Measurements from ENCODE around the gene WNT3.
"Not testable (repeated sequence)": the region's sequence is repeated elsewhere in the genome, so short reads cannot be mapped to it uniquely, and the experiment has no call there.

The WNT3 gene

GRCh38 chr17:46853896-46854444 is 35.5 kb upstream of the WNT3 start:
- Histone ChIP-seq H3K9me3 (ENCODE audit: control insufficient read depth, insufficient read depth, low read length) (no peaks in the 10 kb centered on the region), H3K27ac (ENCODE audit: low read length) (no peak overlapping the region), H3K4me3 (ENCODE audit: low read length) (no peak overlapping the region), H3K4me1 (ENCODE audit: control insufficient read depth, insufficient read depth, low read length) (peaks cover 2% of the 10 kb centered on the region; the same call in 1 of the 2 replicates), H3K36me3 (ENCODE audit: control insufficient read depth, insufficient read depth, low read length) (no peaks in the 10 kb centered on the region), H3K27me3 (ENCODE audit: control insufficient read depth, insufficient read depth, low read length) (peaks cover 16% of the 10 kb centered on the region; the same call in 1 of the 2 replicates)
- WGBS (ENCODE audit: insufficient coverage, insufficient read length): no CpG with 5 or more reads among the region's 6 CpGs
- DNase-seq (ENCODE audit: low read depth, low spot score): no peak

GRCh38 chr17:46851029-46851741 is 32.7 kb upstream of the WNT3 start, which contains the start of gene WNT9B:
Gene WNT9B, plus strand, starts transcription at chr17:46851583. Its CDS starts 56 bp downstream, at chr17:46851639.
- Histone ChIP-seq H3K27me3 (ENCODE audit: control insufficient read depth, insufficient read depth, low read length) (peaks cover 16% of the 10 kb centered on the region; the same call in 1 of the 2 replicates), H3K9me3 (ENCODE audit: control insufficient read depth, insufficient read depth, low read length) (no peaks in the 10 kb centered on the region), H3K4me3 (ENCODE audit: low read length) (peak within 1 kb of the TSS; percentile 53; the same call in 1 of the 2 replicates), H3K4me1 (ENCODE audit: control insufficient read depth, insufficient read depth, low read length) (peaks cover 2% of the 10 kb centered on the region; the same call in 1 of the 2 replicates), H3K36me3 (ENCODE audit: control insufficient read depth, insufficient read depth, low read length) (no peaks in the 10 kb centered on the region), H3K27ac (ENCODE audit: low read length) (no peak within 1 kb of the TSS)
- no peak for DNase-seq (ENCODE audit: low read depth, low spot score)
- WGBS (ENCODE audit: insufficient coverage, insufficient read length): no CpG with 5 or more reads among the region's 75 CpGs

- WGBS (ENCODE audit: insufficient coverage, insufficient read length): no CpG with 5 or more reads among the region's 13 CpGs
- H3K36me3 ChIP-seq (ENCODE audit: control insufficient read depth, insufficient read depth, low read length): no peaks in the 10 kb centered on the region
- H3K27me3 ChIP-seq (ENCODE audit: control insufficient read depth, insufficient read depth, low read length): peaks cover 16% of the 10 kb centered on the region; the same call in 1 of the 2 replicates
- H3K4me3 ChIP-seq (ENCODE audit: low read length): peak overlapping the region; percentile 38; the same call in 1 of the 2 replicates
- H3K4me1 ChIP-seq (ENCODE audit: control insufficient read depth, insufficient read depth, low read length): peaks cover 2% of the 10 kb centered on the region; the same call in 1 of the 2 replicates
- H3K27ac ChIP-seq (ENCODE audit: low read length): no peak overlapping the region
- H3K9me3 ChIP-seq (ENCODE audit: control insufficient read depth, insufficient read depth, low read length): no peaks in the 10 kb centered on the region
- DNase-seq (ENCODE audit: low read depth, low spot score): no peak
Observed at GRCh38 chr17:46850688-46851028, 32.2 kb upstream of the WNT3 start.

GRCh38 chr17:46848534-46848933 is 30.0 kb upstream of the WNT3 start:
- Histone ChIP-seq H3K4me1 (ENCODE audit: control insufficient read depth, insufficient read depth, low read length) (no peaks in the 10 kb centered on the region; the same call in 1 of the 2 replicates), H3K9me3 (ENCODE audit: control insufficient read depth, insufficient read depth, low read length) (no peaks in the 10 kb centered on the region), H3K27me3 (ENCODE audit: control insufficient read depth, insufficient read depth, low read length) (peaks cover 16% of the 10 kb centered on the region; the same call in 1 of the 2 replicates), H3K36me3 (ENCODE audit: control insufficient read depth, insufficient read depth, low read length) (no peaks in the 10 kb centered on the region), H3K27ac (ENCODE audit: low read length) (no peak overlapping the region), H3K4me3 (ENCODE audit: low read length) (no peak overlapping the region)
- no CpG with 5 or more reads among the region's 6 CpGs for WGBS (ENCODE audit: insufficient coverage, insufficient read length)
- DNase-seq (ENCODE audit: low read depth, low spot score): no peak

- Histone ChIP-seq H3K36me3 (ENCODE audit: control insufficient read depth, insufficient read depth, low read length) (no peaks in the 10 kb centered on the region), H3K4me1 (ENCODE audit: control insufficient read depth, insufficient read depth, low read length) (no peaks in the 10 kb centered on the region; the same call in 1 of the 2 replicates), H3K27me3 (ENCODE audit: control insufficient read depth, insufficient read depth, low read length) (peaks cover 11% of the 10 kb centered on the region; the same call in 1 of the 2 replicates), H3K9me3 (ENCODE audit: control insufficient read depth, insufficient read depth, low read length) (no peaks in the 10 kb centered on the region; the same call in 1 of the 2 replicates), H3K27ac (ENCODE audit: low read length) (no peak overlapping the region), H3K4me3 (ENCODE audit: low read length) (no peak overlapping the region)
- no CpG with 5 or more reads among the region's 8 CpGs for WGBS (ENCODE audit: insufficient coverage, insufficient read length)
- no peak for DNase-seq (ENCODE audit: low read depth, low spot score)
Observed at GRCh38 chr17:46847204-46848191, 29.0 kb upstream of the WNT3 start.

- no peaks in the 10 kb centered on the region; the same call in 1 of the 2 replicates for H3K9me3 ChIP-seq (ENCODE audit: control insufficient read depth, insufficient read depth, low read length)
- H3K4me3 ChIP-seq (ENCODE audit: low read length): no peak overlapping the region
- DNase-seq (ENCODE audit: low read depth, low spot score): no peak
Observed at GRCh38 chr17:46842835-46843234, 24.3 kb upstream of the WNT3 start.

GRCh38 chr17:46841561-46842379 is 23.3 kb upstream of the WNT3 start:
- no CpG with 5 or more reads among the region's 43 CpGs for WGBS (ENCODE audit: insufficient coverage, insufficient read length)
- H3K4me1 ChIP-seq (ENCODE audit: control insufficient read depth, insufficient read depth, low read length): no peaks in the 10 kb centered on the region
- no peak for DNase-seq (ENCODE audit: low read depth, low spot score)
- peaks cover 4% of the 10 kb centered on the region; the same call in 1 of the 2 replicates for H3K27me3 ChIP-seq (ENCODE audit: control insufficient read depth, insufficient read depth, low read length)
- H3K36me3 ChIP-seq (ENCODE audit: control insufficient read depth, insufficient read depth, low read length): no peaks in the 10 kb centered on the region
- peak overlapping the region; percentile 1; the same call in 1 of the 2 replicates for H3K4me3 ChIP-seq (ENCODE audit: low read length)
- H3K9me3 ChIP-seq (ENCODE audit: control insufficient read depth, insufficient read depth, low read length): no peaks in the 10 kb centered on the region; the same call in 1 of the 2 replicates
- H3K27ac ChIP-seq (ENCODE audit: low read length): no peak overlapping the region

More at GRCh38 chr17:46842835-46843234, 24.3 kb upstream of the WNT3 start:
- Histone ChIP-seq H3K36me3 (ENCODE audit: control insufficient read depth, insufficient read depth, low read length) (no peaks in the 10 kb centered on the region), H3K27ac (ENCODE audit: low read length) (no peak overlapping the region), H3K27me3 (ENCODE audit: control insufficient read depth, insufficient read depth, low read length) (peaks cover 4% of the 10 kb centered on the region; the same call in 1 of the 2 replicates), H3K4me1 (ENCODE audit: control insufficient read depth, insufficient read depth, low read length) (no peaks in the 10 kb centered on the region)
- no CpG with 5 or more reads among the region's 3 CpGs for WGBS (ENCODE audit: insufficient coverage, insufficient read length)

- DNase-seq (ENCODE audit: low read depth, low spot score); H3K9me3 ChIP-seq (ENCODE audit: control insufficient read depth, insufficient read depth, low read length); H3K4me1 ChIP-seq (ENCODE audit: control insufficient read depth, insufficient read depth, low read length); H3K36me3 ChIP-seq (ENCODE audit: control insufficient read depth, insufficient read depth, low read length); H3K27me3 ChIP-seq (ENCODE audit: control insufficient read depth, insufficient read depth, low read length); H3K27ac ChIP-seq (ENCODE audit: low read length); H3K4me3 ChIP-seq (ENCODE audit: low read length): not testable (repeated sequence)
- WGBS (ENCODE audit: insufficient coverage, insufficient read length): no CpG with 5 or more reads among the region's 3 CpGs
Observed at GRCh38 chr17:46840596-46840995, 22.1 kb upstream of the WNT3 start.

- DNase-seq (ENCODE audit: low read depth, low spot score): no peak
- Histone ChIP-seq H3K4me1 (ENCODE audit: control insufficient read depth, insufficient read depth, low read length) (no peaks in the 10 kb centered on the region), H3K36me3 (ENCODE audit: control insufficient read depth, insufficient read depth, low read length) (no peaks in the 10 kb centered on the region), H3K4me3 (ENCODE audit: low read length) (no peak overlapping the region), H3K27ac (ENCODE audit: low read length) (no peak overlapping the region), H3K9me3 (ENCODE audit: control insufficient read depth, insufficient read depth, low read length) (no peaks in the 10 kb centered on the region; the same call in 1 of the 2 replicates), H3K27me3 (ENCODE audit: control insufficient read depth, insufficient read depth, low read length) (peaks cover 4% of the 10 kb centered on the region; the same call in 1 of the 2 replicates)
- WGBS (ENCODE audit: insufficient coverage, insufficient read length): no CpG with 5 or more reads among the region's 5 CpGs
Observed at GRCh38 chr17:46839211-46839610, 20.7 kb upstream of the WNT3 start.

Data from iPS DF 6.9 (cell line).